ENCODE measurements around the gene ADAD2.
A peak's percentile ranks its signal among the peaks of the same experiment; 100 is the strongest.
"Not testable (repeated sequence)": the region's sequence is repeated elsewhere in the genome, so short reads cannot be mapped to it uniquely, and the experiment has no call there.

The ADAD2 gene

DNA sequence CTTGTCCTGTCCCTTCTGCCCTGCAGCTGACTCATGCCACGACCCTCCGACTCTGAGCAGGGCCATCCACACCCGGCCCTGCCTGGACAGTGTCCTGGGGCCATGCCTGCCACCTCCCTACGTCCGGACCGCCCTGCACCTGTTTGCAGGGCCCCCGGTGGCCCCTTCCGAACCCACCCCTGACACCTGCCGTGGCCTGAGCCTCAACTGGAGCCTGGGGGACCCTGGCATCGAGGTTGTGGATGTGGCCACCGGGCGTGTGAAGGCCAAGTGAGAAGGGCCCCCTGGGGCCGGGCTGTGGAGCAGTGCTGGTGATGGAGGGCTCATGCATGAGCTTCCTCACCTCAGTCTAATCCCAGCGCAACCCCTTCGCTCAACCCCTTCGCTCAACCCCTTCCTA, 5.1 kb downstream of the ADAD2 start:
- peak overlapping the region; percentile 44 for H3K9ac ChIP-seq (ENCODE audit: insufficient read length, low read depth)
- H3K27me3 ChIP-seq (ENCODE audit: insufficient read depth, insufficient read length), result no peaks in the 10 kb centered on the region
- H3K9me3 ChIP-seq (ENCODE audit: insufficient read depth, low read length), result no peaks in the 10 kb centered on the region
- H3K36me3 ChIP-seq (ENCODE audit: insufficient read depth, insufficient read length, low read length), result no peaks in the 10 kb centered on the region
- DNase-seq (ENCODE audit: low read depth, low spot score), result no peak
- TF ChIP-seq ZNF274 (IDR thresholded peaks at IDR 0.05; ENCODE audit: low read depth, low read length) (no peak), SUZ12 (IDR thresholded peaks at IDR 0.05; ENCODE audit: extremely low read depth, insufficient read depth, insufficient read length) (no peak), YY1 (IDR thresholded peaks at IDR 0.05; ENCODE audit: insufficient read depth, insufficient read length) (no peak)
- no peak overlapping the region for H3K4me3 ChIP-seq (ENCODE audit: insufficient read length, low read depth)
- peaks cover 23% of the 10 kb centered on the region for H3K4me1 ChIP-seq (ENCODE audit: insufficient read depth, insufficient read length)

DNA sequence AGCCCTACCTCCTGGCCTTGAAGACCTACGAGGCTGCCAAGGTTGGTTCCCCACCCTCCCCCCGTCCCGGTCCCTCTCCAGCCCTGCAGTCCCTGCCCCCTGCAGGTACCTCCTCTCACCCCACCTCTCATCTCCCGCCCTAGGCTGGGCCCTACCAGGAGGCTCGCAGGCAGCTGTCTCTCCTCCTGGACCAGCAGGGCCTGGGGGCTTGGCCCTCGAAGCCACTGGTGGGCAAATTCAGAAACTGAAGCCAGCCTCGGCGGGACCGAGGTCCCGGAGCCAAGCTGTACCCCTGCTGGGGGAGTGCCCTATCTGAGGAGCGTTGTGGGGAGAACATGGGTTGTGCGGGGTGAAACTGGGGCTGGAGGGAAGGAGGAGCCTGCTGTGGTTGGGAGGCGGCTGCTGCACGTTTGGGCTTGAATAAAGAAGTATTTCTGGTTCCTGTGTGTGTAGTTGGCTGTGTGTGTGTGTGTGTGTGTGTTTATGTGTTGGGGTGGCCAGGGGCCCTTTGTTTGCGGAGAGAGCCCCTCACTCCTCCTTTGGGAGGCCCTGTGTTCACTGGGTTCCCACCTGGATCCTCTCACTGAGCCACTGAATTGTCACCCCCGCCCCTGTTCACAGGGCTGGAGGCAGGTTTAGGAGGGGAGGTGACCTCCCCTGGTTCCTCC, 5.9 kb downstream of the ADAD2 start:
- H3K4me1 ChIP-seq (ENCODE audit: insufficient read depth, insufficient read length), result peaks cover 23% of the 10 kb centered on the region
- H3K36me3 ChIP-seq (ENCODE audit: insufficient read depth, insufficient read length, low read length), result no peaks in the 10 kb centered on the region
- no peak overlapping the region for H3K4me3 ChIP-seq (ENCODE audit: insufficient read length, low read depth)
- no peak overlapping the region for H3K9ac ChIP-seq (ENCODE audit: insufficient read length, low read depth)
- no peaks in the 10 kb centered on the region for H3K9me3 ChIP-seq (ENCODE audit: insufficient read depth, low read length)
- DNase-seq (ENCODE audit: low read depth, low spot score), result no peak
- no peak for TF ChIP-seq SUZ12 (IDR thresholded peaks at IDR 0.05; ENCODE audit: extremely low read depth, insufficient read depth, insufficient read length)
- TF ChIP-seq ZNF274 (IDR thresholded peaks at IDR 0.05; ENCODE audit: low read depth, low read length), result no peak
- TF ChIP-seq YY1 (IDR thresholded peaks at IDR 0.05; ENCODE audit: insufficient read depth, insufficient read length), result no peak
- H3K27me3 ChIP-seq (ENCODE audit: insufficient read depth, insufficient read length), result no peaks in the 10 kb centered on the region

DNA sequence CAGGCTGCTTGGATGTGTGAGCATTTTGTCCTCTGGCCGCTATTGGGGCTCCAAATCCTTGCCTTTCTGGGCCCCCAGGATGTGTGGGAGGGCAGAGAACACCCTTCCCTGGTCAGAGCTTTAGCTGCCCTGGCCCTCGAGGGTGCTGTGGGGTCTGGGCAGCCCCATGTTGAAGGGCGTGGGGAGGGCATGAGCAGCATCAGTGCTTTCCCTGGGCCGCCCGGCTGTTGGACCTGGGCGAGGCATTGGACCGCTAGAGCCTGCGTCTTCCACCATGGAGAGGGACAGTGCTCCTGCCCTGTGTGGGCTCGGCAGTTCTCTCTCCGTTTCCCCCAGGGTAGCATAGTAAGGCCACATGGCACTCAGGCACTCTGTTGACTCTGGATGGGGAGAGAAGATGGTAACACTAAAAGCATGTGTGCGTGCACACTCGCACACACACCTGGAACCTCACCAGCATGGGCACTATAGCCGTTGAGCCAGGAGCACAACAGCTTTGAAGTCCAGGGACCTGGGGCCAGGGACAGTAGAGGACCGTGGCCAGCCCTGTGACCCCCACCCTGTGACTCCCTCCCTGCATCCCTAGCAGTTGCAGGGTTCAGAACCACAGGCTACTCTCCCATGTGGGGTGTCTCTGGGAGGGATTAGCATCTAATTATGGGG, 6.6 kb downstream of the ADAD2 start:
- Histone ChIP-seq H3K36me3 (ENCODE audit: insufficient read depth, insufficient read length, low read length) (no peaks in the 10 kb centered on the region), H3K27me3 (ENCODE audit: insufficient read depth, insufficient read length) (no peaks in the 10 kb centered on the region), H3K9me3 (ENCODE audit: insufficient read depth, low read length) (no peaks in the 10 kb centered on the region), H3K4me1 (ENCODE audit: insufficient read depth, insufficient read length) (peaks cover 23% of the 10 kb centered on the region), H3K9ac (ENCODE audit: insufficient read length, low read depth) (no peak overlapping the region), H3K4me3 (ENCODE audit: insufficient read length, low read depth) (no peak overlapping the region)
- TF ChIP-seq ZNF274 (IDR thresholded peaks at IDR 0.05; ENCODE audit: low read depth, low read length) (no peak), YY1 (IDR thresholded peaks at IDR 0.05; ENCODE audit: insufficient read depth, insufficient read length) (no peak), SUZ12 (IDR thresholded peaks at IDR 0.05; ENCODE audit: extremely low read depth, insufficient read depth, insufficient read length) (no peak)
- no peak for DNase-seq (ENCODE audit: low read depth, low spot score)

DNA sequence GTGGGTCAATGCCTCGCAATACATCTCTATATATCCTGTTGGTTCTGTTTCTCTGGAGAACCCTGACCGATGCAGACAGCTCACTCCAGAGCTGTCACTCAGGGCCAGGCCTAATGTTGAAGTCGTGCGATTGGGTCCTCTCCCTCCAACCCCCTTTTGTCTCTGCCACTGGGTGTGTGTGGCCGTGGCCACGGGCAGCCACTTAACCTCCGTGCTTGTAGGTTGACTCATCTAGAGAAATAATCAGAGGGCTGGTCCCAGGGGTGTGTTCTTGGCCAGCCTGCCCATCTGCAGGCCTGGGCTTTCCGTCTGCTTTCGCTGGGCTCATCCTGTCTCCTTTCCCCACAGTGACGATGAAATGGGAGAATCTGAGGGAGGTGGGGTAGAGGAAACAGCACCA, 7.4 kb downstream of the ADAD2 start:
- Histone ChIP-seq H3K27me3 (ENCODE audit: insufficient read depth, insufficient read length) (no peaks in the 10 kb centered on the region), H3K9me3 (ENCODE audit: insufficient read depth, low read length) (no peaks in the 10 kb centered on the region), H3K4me1 (ENCODE audit: insufficient read depth, insufficient read length) (peaks cover 23% of the 10 kb centered on the region), H3K9ac (ENCODE audit: insufficient read length, low read depth) (no peak overlapping the region), H3K4me3 (ENCODE audit: insufficient read length, low read depth) (no peak overlapping the region), H3K36me3 (ENCODE audit: insufficient read depth, insufficient read length, low read length) (no peaks in the 10 kb centered on the region)
- no peak for DNase-seq (ENCODE audit: low read depth, low spot score)
- TF ChIP-seq ZNF274 (IDR thresholded peaks at IDR 0.05; ENCODE audit: low read depth, low read length) (no peak), SUZ12 (IDR thresholded peaks at IDR 0.05; ENCODE audit: extremely low read depth, insufficient read depth, insufficient read length) (no peak), YY1 (IDR thresholded peaks at IDR 0.05; ENCODE audit: insufficient read depth, insufficient read length) (no peak)

DNA sequence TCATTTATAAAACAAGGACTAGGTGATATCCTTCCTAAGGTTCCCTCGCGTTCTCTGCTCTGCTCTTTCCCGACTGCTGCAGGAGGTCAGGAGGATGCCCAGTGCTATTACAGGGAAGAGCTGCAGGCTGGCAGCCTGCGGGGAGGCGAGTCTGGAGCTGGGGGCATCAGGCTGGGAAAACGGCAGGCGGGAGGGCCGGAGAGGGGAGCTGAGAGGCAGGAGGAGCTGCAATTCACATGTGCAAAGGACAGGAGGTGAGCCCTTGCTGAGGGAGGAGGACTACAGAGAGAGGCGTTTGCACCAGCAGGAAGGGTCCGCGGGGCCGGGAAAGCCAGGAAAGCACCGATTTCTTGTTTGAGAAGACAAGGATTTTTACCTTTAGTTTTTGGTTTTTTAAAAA, 8.1 kb downstream of the ADAD2 start:
- H3K36me3 ChIP-seq (ENCODE audit: insufficient read depth, insufficient read length, low read length), result no peaks in the 10 kb centered on the region
- no peaks in the 10 kb centered on the region for H3K9me3 ChIP-seq (ENCODE audit: insufficient read depth, low read length)
- H3K9ac ChIP-seq (ENCODE audit: insufficient read length, low read depth), result no peak overlapping the region
- no peak for TF ChIP-seq SUZ12 (IDR thresholded peaks at IDR 0.05; ENCODE audit: extremely low read depth, insufficient read depth, insufficient read length)
- TF ChIP-seq ZNF274 (IDR thresholded peaks at IDR 0.05; ENCODE audit: low read depth, low read length), result no peak
- TF ChIP-seq YY1 (IDR thresholded peaks at IDR 0.05; ENCODE audit: insufficient read depth, insufficient read length), result no peak
- H3K4me1 ChIP-seq (ENCODE audit: insufficient read depth, insufficient read length), result peaks cover 23% of the 10 kb centered on the region
- H3K27me3 ChIP-seq (ENCODE audit: insufficient read depth, insufficient read length), result no peaks in the 10 kb centered on the region
- H3K4me3 ChIP-seq (ENCODE audit: insufficient read length, low read depth), result no peak overlapping the region
- DNase-seq (ENCODE audit: low read depth, low spot score), result no peak

DNA sequence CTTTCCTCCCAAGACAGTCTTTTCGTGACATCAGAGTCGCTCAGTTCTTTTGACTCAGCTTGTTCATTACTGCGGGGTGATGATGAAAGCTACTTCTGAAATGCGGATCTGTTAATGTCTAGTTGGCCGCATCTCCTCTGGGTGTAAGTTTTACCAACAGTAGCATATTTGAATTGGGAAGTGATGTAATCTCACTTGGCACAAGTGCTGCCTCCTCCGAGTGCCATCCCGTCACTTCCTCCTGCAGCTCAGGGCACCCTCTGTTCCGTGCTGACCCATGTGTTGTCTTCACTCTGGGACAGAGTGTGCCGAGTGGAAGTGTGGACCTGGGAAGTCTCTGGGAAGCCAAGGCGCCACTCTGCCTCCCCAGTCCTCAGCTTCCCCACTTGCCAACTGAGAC, 8.9 kb downstream of the ADAD2 start:
- H3K4me3 ChIP-seq (ENCODE audit: insufficient read length, low read depth), result no peak overlapping the region
- TF ChIP-seq ZNF274 (IDR thresholded peaks at IDR 0.05; ENCODE audit: low read depth, low read length) (no peak), YY1 (IDR thresholded peaks at IDR 0.05; ENCODE audit: insufficient read depth, insufficient read length) (no peak), SUZ12 (IDR thresholded peaks at IDR 0.05; ENCODE audit: extremely low read depth, insufficient read depth, insufficient read length) (no peak)

DNA sequence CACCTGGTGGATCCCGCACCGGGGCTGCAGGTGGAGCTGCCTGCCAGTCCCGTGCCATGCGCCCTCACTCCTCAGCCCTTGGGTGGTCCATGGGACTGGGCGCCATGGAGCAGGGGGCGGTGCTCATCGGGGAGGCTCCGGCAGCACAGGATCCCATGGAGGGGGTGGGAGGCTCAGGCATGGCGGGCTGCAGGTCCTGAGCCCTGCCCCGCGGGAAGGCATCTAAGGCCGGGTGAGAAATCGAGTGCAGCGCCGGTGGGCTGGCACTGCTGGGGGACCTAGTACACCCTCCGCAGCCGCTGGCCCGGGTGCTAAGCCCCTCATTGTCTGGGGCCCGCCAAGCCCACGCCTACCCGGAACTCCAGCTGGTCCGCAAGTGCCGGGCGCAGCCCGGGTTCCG, 13.6 kb downstream of the ADAD2 start:
- not testable (repeated sequence) for H3K36me3 ChIP-seq (ENCODE audit: insufficient read depth, insufficient read length, low read length); H3K27me3 ChIP-seq (ENCODE audit: insufficient read depth, insufficient read length); H3K4me3 ChIP-seq (ENCODE audit: insufficient read length, low read depth); H3K9me3 ChIP-seq (ENCODE audit: insufficient read depth, low read length); DNase-seq (ENCODE audit: low read depth, low spot score); H3K9ac ChIP-seq (ENCODE audit: insufficient read length, low read depth)
- H3K4me1 ChIP-seq (ENCODE audit: insufficient read depth, insufficient read length), result peaks cover 15% of the 10 kb centered on the region

More for the DNA sequence above, 8.9 kb downstream of the ADAD2 start:
- no peak overlapping the region for H3K9ac ChIP-seq (ENCODE audit: insufficient read length, low read depth)
- no peaks in the 10 kb centered on the region for H3K27me3 ChIP-seq (ENCODE audit: insufficient read depth, insufficient read length)
- DNase-seq (ENCODE audit: low read depth, low spot score), result no peak
- no peaks in the 10 kb centered on the region for H3K36me3 ChIP-seq (ENCODE audit: insufficient read depth, insufficient read length, low read length)
- H3K9me3 ChIP-seq (ENCODE audit: insufficient read depth, low read length), result no peaks in the 10 kb centered on the region
- H3K4me1 ChIP-seq (ENCODE audit: insufficient read depth, insufficient read length), result peaks cover 21% of the 10 kb centered on the region

DNA sequence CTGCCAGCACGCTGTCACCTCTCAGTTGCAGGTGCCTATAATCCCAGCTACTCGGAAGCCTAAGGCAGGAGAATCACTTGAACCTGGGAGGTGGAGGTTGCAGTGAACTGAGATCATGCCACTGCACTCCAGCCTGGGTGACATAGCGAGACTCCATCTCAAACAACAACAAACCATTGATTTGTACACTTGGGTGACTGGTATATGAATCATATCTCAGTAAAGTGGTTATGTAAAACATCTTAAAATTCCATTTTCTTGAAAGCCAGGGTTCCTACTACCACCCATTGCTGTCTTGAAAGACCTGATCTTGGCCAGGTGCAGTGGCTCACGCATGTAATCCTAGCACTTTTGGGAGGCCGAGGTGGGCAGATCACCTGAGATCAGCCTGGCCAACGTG, 14.2 kb downstream of the ADAD2 start:
- H3K9ac ChIP-seq (ENCODE audit: insufficient read length, low read depth); H3K9me3 ChIP-seq (ENCODE audit: insufficient read depth, low read length); H3K4me3 ChIP-seq (ENCODE audit: insufficient read length, low read depth); H3K36me3 ChIP-seq (ENCODE audit: insufficient read depth, insufficient read length, low read length); DNase-seq (ENCODE audit: low read depth, low spot score); H3K27me3 ChIP-seq (ENCODE audit: insufficient read depth, insufficient read length); H3K4me1 ChIP-seq (ENCODE audit: insufficient read depth, insufficient read length): not testable (repeated sequence)

All from NT2/D1 (cell line).